HUES64 (cell line): ENCODE data around the gene TBC1D5.

Source experiments
- H3K27ac ChIP-seq: 2 replicates; pipeline ENCODE4 v1.7.0; 2013; ENCODE audit warnings: low read depth, low read length, inconsistent platforms
- H3K27me3 ChIP-seq: 2 replicates; pipeline ENCODE4 v1.6.1; 2013; ENCODE audit warnings: mild to moderate bottlenecking, low read length; ENCODE audit not compliant: insufficient read depth
- H3K36me3 ChIP-seq: 2 replicates; pipeline ENCODE4 v1.6.1; 2013; ENCODE audit warnings: mild to moderate bottlenecking, low read length; ENCODE audit not compliant: insufficient read depth
- H3K4me1 ChIP-seq: 2 replicates; pipeline ENCODE4 v1.6.1; 2013; ENCODE audit warnings: mild to moderate bottlenecking, low read length, moderate library complexity; ENCODE audit not compliant: insufficient read depth
- H3K4me3 ChIP-seq: 2 replicates; pipeline ENCODE4 v1.5.1; 2013; ENCODE audit warnings: mild to moderate bottlenecking, low read length, moderate library complexity
- H3K9ac ChIP-seq: 2 replicates; pipeline ENCODE4 v1.6.1; 2013; ENCODE audit warnings: mild to moderate bottlenecking, low read depth, low read length
- H3K9me3 ChIP-seq: 2 replicates; pipeline ENCODE4 v1.6.1; 2013; ENCODE audit warnings: low read depth, low read length; ENCODE audit not compliant: insufficient read depth
- WGBS: fragments of 150-250, 120-280 bp; methylation state at CpG from one replicate; pipeline ENCODE4 v1.1.7; 2013; ENCODE audit warnings: missing lambda C conversion rate; 5-methylcytosine and 5-hydroxymethylcytosine counted together

Gene TBC1D5

DNA sequence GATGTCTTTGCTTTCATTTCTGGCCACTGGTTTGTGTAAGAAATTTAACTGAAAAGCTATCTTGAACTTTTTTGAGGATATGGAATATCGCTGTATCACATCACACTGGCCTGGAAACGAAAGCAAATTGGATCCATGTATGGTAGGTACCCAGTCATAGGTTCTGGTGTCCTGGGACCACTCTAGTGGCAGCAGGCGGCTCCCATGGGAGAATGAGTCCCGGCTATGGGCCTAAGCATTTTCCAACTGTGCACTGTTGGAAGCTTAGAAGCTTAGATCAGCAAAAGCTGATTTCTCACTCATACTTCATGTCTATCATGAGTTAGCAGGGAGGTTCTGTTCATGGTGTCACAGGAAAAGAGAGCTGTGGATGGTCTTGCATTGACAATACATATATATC, 534.5 kb downstream of the TBC1D5 start:
- H3K27me3 ChIP-seq = no peaks in the 10 kb centered on the region
- WGBS = 96% methylated on average over 4 of the region's 4 CpGs
- H3K9ac ChIP-seq = no peak overlapping the region

DNA sequence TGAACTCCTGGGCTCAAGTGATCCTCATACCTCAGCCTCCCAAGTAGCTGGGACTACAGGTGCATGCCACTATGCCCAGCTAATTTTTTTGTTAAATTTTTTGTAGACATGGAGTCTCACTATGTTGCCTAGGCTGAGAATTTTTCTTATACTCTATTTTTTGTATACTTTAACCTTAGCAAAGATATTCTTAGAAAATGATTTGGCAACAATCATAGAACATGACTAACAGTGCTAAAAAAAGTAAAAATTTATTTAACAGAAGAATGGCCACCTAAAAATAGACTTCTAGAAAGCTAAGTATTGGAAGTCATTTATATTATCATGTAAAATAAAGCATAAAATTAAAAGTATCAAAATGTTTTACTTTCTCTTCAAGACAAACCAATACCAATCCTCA, 535.4 kb downstream of the TBC1D5 start:
- Histone ChIP-seq H3K36me3 (0 out of 2 replicates have a peak, but pooled peaks cover 6% of the 10 kb centered on the region), H3K9me3 (peaks cover 9% of the 10 kb centered on the region), H3K27ac (no peak overlapping the region), H3K4me3 (no peak overlapping the region), H3K27me3 (no peaks in the 10 kb centered on the region), H3K4me1 (no peaks in the 10 kb centered on the region), H3K9ac (no peak overlapping the region)

More for the DNA sequence above, 534.5 kb downstream of the TBC1D5 start:
- Histone ChIP-seq H3K4me1 (no peaks in the 10 kb centered on the region), H3K9me3 (no peaks in the 10 kb centered on the region), H3K27ac (no peak overlapping the region), H3K4me3 (no peak overlapping the region), H3K36me3 (no peaks in the 10 kb centered on the region)

DNA sequence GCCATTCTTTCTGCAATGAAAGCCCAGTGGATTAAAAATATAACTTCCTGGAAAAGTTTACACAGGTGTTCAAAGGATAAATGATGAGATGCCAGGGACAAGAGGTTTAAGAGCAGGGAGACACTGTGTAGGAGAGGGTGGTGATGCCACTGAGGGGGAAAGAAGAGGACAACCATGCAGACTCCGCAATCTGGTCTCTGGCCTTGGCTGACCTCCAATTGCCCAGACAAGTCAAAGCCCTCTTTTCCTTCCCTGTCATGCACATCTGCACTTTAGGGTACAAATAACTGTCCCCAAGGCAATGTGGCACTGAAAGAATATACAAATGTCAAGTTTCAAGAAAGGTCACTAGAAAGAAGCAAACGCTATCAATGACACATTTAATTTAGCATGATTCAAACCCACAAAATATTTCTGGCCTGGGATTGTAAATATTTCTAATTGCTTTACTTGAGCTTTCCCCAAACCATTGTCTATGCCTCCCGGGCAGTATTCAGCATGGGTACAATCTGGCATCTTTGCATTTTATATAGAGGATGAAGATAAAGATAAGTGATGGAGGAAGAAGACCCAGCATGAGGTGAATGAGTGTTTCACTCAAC, 538.3 kb downstream of the TBC1D5 start:
- Histone ChIP-seq H3K27ac (no peak overlapping the region), H3K4me1 (no peaks in the 10 kb centered on the region)
- 81% methylated on average over 3 of the region's 3 CpGs for WGBS

GRCh38 chr3:17201538-17201937, 540.9 kb downstream of the TBC1D5 start:
- Histone ChIP-seq H3K9me3 (peaks cover 12% of the 10 kb centered on the region), H3K27ac (no peak overlapping the region), H3K27me3 (no peaks in the 10 kb centered on the region), H3K36me3 (0 out of 2 replicates have a peak, but pooled peaks cover 6% of the 10 kb centered on the region), H3K4me3 (no peak overlapping the region), H3K9ac (no peak overlapping the region), H3K4me1 (no peaks in the 10 kb centered on the region)
- WGBS = 83% methylated on average over 2 of the region's 2 CpGs

More for the DNA sequence above, 538.3 kb downstream of the TBC1D5 start:
- peaks cover 12% of the 10 kb centered on the region for H3K9me3 ChIP-seq
- H3K36me3 ChIP-seq = 0 out of 2 replicates have a peak, but pooled peaks cover 6% of the 10 kb centered on the region
- no peak overlapping the region for H3K9ac ChIP-seq
- H3K4me3 ChIP-seq = no peak overlapping the region
- no peaks in the 10 kb centered on the region for H3K27me3 ChIP-seq

GRCh38 chr3:17195856-17196604, 546.4 kb downstream of the TBC1D5 start:
- Histone ChIP-seq H3K27me3 (no peaks in the 10 kb centered on the region), H3K9ac (no peak overlapping the region), H3K36me3 (no peaks in the 10 kb centered on the region), H3K27ac (no peak overlapping the region), H3K4me1 (no peaks in the 10 kb centered on the region; the same call in 1 of the 2 replicates), H3K4me3 (no peak overlapping the region), H3K9me3 (no peaks in the 10 kb centered on the region)
- WGBS = 74% methylated on average over 5 of the region's 5 CpGs

- Histone ChIP-seq H3K27me3 (no peaks in the 10 kb centered on the region), H3K9ac (no peak overlapping the region), H3K9me3 (no peaks in the 10 kb centered on the region), H3K4me1 (no peaks in the 10 kb centered on the region; the same call in 1 of the 2 replicates), H3K27ac (no peak overlapping the region), H3K4me3 (no peak overlapping the region), H3K36me3 (no peaks in the 10 kb centered on the region)
- WGBS = 76% methylated on average over 3 of the region's 3 CpGs
Measured at GRCh38 chr3:17195192-17195611, 547.2 kb downstream of the TBC1D5 start.

DNA sequence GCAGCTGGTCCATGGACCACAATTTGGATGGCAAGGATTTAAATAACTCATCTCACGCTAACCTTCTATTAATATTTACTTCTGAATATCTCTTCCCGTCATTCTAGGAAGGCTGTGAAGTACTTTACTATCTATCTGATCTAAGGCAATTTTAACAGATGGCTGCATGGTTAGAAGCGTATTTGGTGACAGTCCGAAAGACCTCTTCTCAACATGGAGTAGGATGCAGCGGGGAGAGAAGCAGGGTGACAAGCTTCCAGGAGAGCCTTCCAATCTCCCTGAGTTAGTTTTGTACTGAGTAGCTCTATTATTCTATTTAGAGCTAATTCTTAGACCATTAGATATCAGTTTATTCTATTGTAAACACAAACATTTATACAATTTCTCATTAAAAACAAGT, 548.3 kb downstream of the TBC1D5 start:
- Histone ChIP-seq H3K4me1 (no peaks in the 10 kb centered on the region; the same call in 1 of the 2 replicates), H3K9me3 (no peaks in the 10 kb centered on the region), H3K36me3 (no peaks in the 10 kb centered on the region), H3K27me3 (no peaks in the 10 kb centered on the region), H3K4me3 (no peak overlapping the region), H3K27ac (no peak overlapping the region), H3K9ac (no peak overlapping the region)
- WGBS = 94% methylated on average over 4 of the region's 5 CpGs

DNA sequence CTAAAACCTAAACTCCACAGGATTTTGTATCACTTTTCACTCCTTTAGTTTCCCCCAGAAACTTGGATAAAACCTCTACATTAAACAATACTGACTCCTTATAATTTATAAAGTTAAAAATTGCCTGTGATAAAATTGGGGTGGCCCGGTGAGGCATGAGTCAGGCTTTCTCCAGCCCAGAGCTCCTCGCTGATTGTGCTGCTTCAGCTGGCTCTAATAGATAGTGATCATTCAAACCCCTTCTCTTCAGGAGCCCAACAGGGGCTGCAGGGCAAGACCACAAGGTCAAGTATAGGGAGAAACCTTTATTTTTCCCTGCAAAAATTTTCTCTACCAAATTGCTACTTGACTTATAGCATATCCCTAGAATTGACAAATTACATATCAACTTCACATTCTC, 549.4 kb downstream of the TBC1D5 start:
- 83% methylated on average over 2 of the region's 2 CpGs for WGBS
- no peak overlapping the region for H3K4me3 ChIP-seq
- H3K36me3 ChIP-seq = no peaks in the 10 kb centered on the region
- H3K9me3 ChIP-seq = no peaks in the 10 kb centered on the region
- no peaks in the 10 kb centered on the region for H3K27me3 ChIP-seq
- no peak overlapping the region for H3K9ac ChIP-seq
- no peak overlapping the region for H3K27ac ChIP-seq
- peaks cover 9% of the 10 kb centered on the region for H3K4me1 ChIP-seq

GRCh38 chr3:17190353-17191078, 551.9 kb downstream of the TBC1D5 start:
- 94% methylated on average over 7 of the region's 7 CpGs for WGBS
- Histone ChIP-seq H3K27ac (no peak overlapping the region), H3K4me3 (no peak overlapping the region), H3K9ac (no peak overlapping the region), H3K36me3 (no peaks in the 10 kb centered on the region), H3K9me3 (no peaks in the 10 kb centered on the region), H3K4me1 (peaks cover 18% of the 10 kb centered on the region), H3K27me3 (no peaks in the 10 kb centered on the region)

- no peaks in the 10 kb centered on the region for H3K36me3 ChIP-seq
- 100% methylated on average over 1 of the region's 1 CpG for WGBS
- H3K4me3 ChIP-seq = no peak overlapping the region
- no peaks in the 10 kb centered on the region for H3K27me3 ChIP-seq
- H3K27ac ChIP-seq = no peak overlapping the region
- H3K9me3 ChIP-seq = no peaks in the 10 kb centered on the region
- no peak overlapping the region for H3K9ac ChIP-seq
- H3K4me1 ChIP-seq = peaks cover 18% of the 10 kb centered on the region
Measured at GRCh38 chr3:17188378-17188777, 554.1 kb downstream of the TBC1D5 start.

DNA sequence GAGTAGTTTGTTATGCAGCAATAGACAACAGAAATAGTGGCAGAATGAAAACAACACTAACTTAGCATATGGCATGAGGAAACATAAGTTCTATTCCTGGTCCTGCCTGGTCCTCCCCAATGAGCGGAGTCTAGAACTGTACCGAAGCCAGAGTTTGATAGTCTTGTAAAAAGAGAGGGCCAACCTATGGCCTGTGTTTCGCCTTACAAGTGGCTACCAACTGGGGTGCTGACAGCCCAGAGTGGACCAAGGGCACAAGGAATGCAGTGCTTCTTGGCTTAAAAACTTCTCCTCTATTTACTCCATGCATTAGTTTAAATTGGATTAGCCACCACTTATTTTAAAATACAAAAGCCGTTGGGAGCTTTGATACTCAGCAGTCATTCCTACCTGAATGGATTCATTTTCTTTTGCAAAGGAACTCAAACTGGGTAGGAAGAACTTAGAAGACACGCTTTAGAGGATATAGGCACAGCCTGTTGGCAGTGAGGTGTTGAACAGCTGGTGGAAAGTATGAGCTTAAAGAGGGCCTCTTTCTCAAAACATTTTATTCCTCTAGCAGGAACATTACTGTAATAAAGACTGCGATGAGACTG, 554.7 kb downstream of the TBC1D5 start:
- Histone ChIP-seq H3K9ac (no peak overlapping the region), H3K9me3 (no peaks in the 10 kb centered on the region), H3K27ac (peak overlapping the region; percentile 45; the same call in 1 of the 2 replicates), H3K36me3 (no peaks in the 10 kb centered on the region), H3K4me3 (no peak overlapping the region), H3K27me3 (no peaks in the 10 kb centered on the region), H3K4me1 (peaks cover 18% of the 10 kb centered on the region)
- 77% methylated on average over 6 of the region's 6 CpGs for WGBS
